NCI-H2196 treated with DMSO at 0.1 percent for 48 hours (cell line): ENCODE results near the gene RARG.
"Not testable (repeated sequence)": the region's sequence is repeated elsewhere in the genome, so short reads cannot be mapped to it uniquely, and the experiment has no call there.

Source experiments
- DNase-seq: peaks from one replicate; lab custom pipeline; 2025; ENCODE audit not compliant: unreplicated experiment; lab: John Stamatoyannopoulos, UW

RARG gene

GRCh38 chr12:53193040-53193439, 39.0 kb downstream of the RARG start:
- no peak for DNase-seq

DNA sequence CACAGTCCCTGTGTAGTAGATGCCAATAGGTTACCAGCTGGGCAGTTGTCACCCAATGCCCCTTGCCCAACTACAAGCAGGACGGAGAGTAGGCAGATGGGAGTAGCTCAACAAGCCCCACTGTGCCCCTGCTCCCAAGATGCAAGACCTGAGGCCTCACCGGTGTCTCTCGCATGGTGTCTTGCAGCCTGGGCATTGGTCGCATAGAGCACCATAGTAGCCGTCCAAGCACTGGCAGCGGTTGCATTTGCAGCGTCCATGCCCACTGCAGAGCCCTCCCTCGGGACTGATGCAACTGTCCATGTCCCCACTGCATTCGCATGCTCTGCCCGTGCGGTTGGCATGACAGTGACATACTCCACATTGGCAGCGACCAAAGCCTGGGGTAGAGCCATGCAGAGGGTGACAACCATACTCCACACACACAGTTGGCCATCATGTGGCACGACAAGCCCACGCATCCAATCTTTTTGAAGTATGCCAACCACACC, 39.4 kb downstream of the RARG start:
- no peak for DNase-seq

DNA sequence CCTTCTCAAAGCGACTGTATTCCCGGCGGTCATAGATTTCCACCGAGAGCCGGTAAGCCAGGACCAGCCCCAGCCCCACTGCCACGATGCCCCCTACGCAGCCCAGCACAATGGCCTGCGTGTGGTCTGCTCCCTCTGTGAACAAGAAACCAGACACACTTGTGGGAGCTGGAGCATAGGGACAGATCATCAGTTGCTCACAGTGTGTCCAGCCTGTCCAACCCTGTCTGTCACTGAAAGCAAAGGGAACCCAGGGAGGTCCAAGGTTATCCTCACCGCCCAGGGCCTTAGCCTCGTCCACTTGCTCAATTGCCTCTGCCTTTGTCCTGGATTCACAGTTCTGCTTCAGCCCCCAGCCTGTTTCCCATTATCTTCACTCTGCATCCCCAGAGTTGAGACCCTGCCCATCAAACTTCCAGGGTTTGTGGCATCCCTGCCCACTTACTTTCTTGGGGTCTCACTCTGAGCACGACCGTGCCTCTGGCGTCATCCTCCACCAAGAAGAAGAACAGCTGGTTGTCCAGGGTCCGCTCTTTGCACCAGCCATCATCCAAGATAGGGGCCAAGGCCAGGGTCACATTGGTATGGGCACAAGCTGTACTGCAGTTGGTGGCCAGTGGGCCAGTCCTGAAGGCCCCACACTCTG, 40.0 kb downstream of the RARG start:
- DNase-seq = no peak

DNA sequence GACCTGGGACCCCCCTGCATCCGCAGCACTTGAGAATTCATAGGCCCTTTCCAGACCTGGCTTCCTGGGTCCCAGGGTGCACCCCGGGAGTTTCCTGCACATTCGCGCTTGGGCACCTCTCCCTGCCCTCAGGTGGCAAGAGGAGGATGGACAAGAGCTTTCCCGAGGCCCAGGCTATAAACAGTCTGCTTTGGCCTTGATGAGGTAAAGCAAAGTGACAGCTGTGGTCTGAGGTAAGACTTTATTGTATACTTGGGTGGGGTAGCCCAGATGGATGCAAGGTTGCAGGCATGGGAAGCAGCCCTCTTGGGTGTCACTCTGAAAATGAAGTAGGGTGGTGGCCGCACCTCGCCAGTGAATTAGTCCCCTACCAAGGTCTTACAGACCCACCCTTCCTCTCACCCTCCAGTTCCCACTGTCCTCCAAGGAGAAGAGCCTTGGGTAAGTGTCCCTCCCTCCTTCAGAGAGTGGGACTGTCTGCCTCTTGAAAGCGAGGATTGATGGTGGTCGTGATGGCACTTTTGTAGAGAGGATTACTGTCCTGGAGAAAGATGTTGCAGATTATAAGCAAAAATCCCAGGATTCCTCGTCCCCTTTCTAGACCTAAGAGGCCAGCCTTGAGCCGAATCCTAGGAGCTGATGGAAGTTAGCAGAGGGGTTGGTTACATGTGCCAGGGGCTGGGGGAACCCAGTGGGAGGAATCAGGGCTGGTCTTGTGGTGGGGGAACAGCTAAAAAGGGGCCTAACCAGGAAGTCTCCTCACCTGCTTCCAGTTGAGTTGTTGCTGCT, 40.7 kb downstream of the RARG start:
- DNase-seq = no peak

DNA sequence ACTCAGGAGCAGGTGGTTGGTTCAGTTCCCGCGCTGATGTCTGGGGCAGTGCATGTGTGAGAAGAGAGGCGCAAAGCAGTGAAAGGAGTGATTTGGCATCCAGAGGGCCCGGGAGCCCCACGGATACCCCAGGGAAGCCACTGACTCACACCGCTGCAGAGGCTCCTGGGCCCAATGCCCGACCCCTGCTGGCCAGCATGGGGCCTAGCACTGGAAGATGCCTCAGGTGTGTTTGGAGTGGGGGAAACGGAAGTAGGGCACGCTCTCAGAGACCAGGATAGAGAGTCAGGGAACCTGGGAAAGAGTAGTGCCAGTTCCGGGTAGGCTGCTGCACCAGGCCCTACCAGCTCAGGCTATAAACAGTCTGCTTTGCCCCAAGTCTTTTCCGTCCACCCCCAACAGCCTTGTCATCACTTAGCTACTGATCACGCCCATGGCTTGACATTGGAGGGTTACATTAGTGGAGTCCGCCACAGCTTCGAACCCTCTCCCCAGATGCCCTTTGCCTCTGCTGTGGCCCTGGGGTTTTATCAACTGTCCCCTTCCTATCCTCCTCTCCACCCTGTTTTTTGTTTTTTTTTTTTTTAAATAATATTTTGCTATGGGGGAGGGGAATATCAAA, 41.8 kb downstream of the RARG start:
- no peak for DNase-seq

- DNase-seq = no peak
These were observed 44.7 kb downstream of the RARG start for GRCh38 chr12:53187145-53187899.

- DNase-seq = no peak
These were observed 45.3 kb downstream of the RARG start for GRCh38 chr12:53186745-53187144.

GRCh38 chr12:53185582-53186153, 46.3 kb downstream of the RARG start:
- DNase-seq = no peak

GRCh38 chr12:53184828-53185227, 47.2 kb downstream of the RARG start:
- no peak for DNase-seq

- DNase-seq = no peak
These were observed 49.1 kb downstream of the RARG start for GRCh38 chr12:53182903-53183302.

GRCh38 chr12:53181935-53182334, 50.1 kb downstream of the RARG start:
- no peak for DNase-seq

DNA sequence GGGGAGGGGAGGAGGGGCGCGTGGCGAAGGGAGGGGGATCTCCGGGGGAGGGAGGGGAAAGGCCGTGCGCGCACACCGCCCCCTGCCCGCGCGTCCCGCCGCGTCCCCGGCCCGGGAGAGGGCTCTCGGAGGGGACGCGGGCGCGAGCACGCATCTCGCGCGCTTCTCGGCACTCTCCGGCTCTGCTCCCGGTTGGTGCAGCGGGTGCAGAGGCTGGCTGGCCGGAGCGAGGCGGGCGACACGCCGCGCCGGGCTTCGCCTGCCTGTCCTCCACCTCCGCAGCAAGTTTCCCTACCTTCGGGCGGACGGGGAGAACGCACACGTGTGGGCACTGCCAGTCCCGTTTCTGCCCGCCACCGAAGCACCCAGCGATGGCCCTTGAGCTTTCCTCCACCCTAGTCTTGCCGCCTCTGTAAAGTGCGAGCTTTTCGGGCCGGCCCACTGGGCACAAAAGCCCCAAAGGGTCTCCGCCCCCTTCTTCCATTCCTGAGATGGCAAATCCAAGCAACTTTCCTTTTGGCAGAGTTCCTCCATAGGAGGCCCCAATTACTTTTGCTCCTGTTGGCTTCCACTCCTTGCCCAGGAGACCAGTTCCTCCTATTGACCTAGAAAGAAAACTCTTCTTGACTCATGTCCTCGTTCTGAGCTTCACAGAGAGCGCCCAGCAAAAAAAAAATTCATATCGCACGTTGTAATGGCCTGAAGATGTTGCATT, 50.9 kb downstream of the RARG start:
- DNase-seq = peak; percentile 76

DNA sequence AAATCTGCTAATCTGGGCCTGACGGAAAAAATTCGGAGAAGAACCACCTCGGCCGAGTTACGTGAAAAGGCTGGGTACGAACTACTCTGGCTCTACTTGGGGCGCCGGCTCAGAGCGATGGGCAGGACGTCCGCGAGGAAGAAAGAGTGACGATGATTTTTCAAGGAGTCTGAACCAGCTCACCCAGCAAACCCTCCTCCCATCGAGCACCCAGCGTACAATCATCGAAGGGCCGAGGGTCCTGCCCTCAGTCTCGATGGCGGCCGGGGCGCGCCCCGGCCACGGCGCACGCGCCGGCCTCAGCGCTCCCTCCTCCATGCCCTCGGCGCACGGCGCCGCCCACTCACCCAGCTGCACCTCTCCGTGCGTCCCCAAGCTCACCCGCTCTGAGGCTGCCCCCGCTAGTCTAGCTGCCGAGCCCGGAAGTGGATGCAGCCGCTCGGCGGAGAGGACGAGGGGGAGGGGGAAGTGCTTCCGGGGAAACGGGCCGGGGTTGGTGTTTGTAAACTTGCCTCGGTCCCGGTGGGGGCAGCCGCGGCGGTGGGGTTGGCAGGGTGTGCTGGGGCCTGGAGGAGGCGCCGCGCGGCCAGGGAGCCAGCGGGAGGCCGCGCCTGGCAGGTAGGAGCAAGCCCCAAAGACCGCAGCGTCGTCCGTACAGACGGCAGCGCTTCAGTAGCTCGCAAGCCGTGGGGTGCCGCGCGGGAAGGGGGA, 51.6 kb downstream of the RARG start, which contains the start of the genes CSAD and ZNF740:
CSAD (minus strand) TSS at position 706 of the 711 bp plus-strand sequence. CDS start 7,455 bp downstream, outside the sequence.
ZNF740 (plus strand) TSS at position 503 of the 711 bp plus-strand sequence. CDS start 1,262 bp downstream, outside the sequence.
- peak; percentile 98 for DNase-seq

GRCh38 chr12:53179687-53180219, 52.3 kb downstream of the RARG start:
- DNase-seq = no peak

DNA sequence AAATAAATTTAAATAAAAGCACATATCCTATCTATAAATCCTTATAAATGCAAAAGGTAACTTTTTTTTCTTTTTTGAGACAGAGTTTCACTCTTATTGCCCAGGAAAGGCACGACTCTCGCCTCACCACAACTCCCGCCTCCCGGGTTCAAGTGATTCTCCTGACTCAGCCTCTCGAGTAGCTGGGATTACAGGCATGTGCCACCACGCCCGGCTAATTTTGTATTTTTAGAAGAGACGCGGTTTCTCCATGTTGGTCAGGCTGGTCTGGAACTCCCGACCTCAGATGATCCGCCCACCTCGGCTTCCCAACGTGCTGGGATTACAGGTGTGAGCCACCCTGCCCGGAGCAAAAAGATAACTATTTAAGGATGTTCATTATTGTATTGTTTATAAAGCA, 53.2 kb downstream of the RARG start:
- not testable (repeated sequence) for DNase-seq

- not testable (repeated sequence) for DNase-seq
These were observed 54.6 kb downstream of the RARG start for GRCh38 chr12:53177447-53177846.

- DNase-seq = no peak
These were observed 55.3 kb downstream of the RARG start for GRCh38 chr12:53176750-53177149.

DNA sequence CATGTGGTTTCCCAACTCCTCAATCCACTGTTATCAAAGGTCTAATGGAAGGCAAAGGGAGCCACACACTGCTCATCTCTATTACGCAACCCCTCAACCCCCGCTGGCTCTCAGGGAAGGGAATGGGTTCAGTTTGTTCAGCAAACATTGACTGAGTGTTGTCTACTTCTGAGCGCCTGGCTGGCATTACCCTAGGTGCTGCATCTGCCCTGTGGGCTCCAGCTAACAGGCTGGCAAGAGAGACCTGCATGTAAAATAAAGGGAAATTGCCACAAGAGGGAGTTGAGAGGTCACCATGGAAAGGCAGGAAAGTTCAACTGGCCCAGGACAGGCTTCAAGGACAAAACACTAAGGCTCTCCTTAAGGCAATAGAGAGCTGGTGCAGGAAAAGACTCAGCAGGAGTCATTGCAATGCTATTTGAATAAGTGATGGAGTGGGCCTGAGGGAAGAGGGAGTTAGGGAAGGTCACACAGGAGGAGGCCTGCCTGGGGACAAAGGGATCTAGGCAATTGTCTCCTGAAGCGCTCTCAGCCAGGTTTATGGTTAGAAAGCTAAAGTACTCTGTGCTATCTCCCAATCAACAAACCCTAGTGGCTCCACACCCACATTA, 57.0 kb downstream of the RARG start:
- peak; percentile 76 for DNase-seq
